Measurements from ENCODE around the gene AP4M1.
"Not testable (repeated sequence)": the region's sequence is repeated elsewhere in the genome, so short reads cannot be mapped to it uniquely, and the experiment has no call there.

- not testable (repeated sequence) for TF ChIP-seq FOXA1 (IDR thresholded peaks at IDR 0.05); NFRKB (IDR thresholded peaks at IDR 0.05); L3MBTL2 (conservative IDR thresholded peaks at IDR 0.05); ZNF384 (IDR thresholded peaks at IDR 0.05); FOXM1 (IDR thresholded peaks at IDR 0.05; ENCODE audit: borderline replicate concordance); ARNT (IDR thresholded peaks at IDR 0.05); LEF1 (IDR thresholded peaks at IDR 0.05; ENCODE audit: borderline replicate concordance); PKNOX1 (IDR thresholded peaks at IDR 0.05); ELF4 (IDR thresholded peaks at IDR 0.05); SP1 (IDR thresholded peaks at IDR 0.05); HDGF (IDR thresholded peaks at IDR 0.05; ENCODE audit: borderline replicate concordance)
These were observed 28.8 kb downstream of the AP4M1 start for GRCh38 chr7:100130220-100130607.

Data from HEK293T (cell line).